Measurements from ENCODE around the gene MERTK.
A peak's percentile ranks its signal among the peaks of the same experiment; 100 is the strongest.
"Not testable (repeated sequence)": the region's sequence is repeated elsewhere in the genome, so short reads cannot be mapped to it uniquely, and the experiment has no call there.

The MERTK gene

GRCh38 chr2:111910609-111911277, 12.3 kb downstream of the MERTK start:
- DNase-seq, result no peak

- not testable (repeated sequence) for DNase-seq
Measured at GRCh38 chr2:111911295-111911977, 13.0 kb downstream of the MERTK start.

- DNase-seq, result no peak
Measured at GRCh38 chr2:111912547-111912946, 14.1 kb downstream of the MERTK start.

- no peak for DNase-seq
Measured at GRCh38 chr2:111917106-111917505, 18.7 kb downstream of the MERTK start.

- DNase-seq, result no peak
Measured at GRCh38 chr2:111918383-111918806, 20.0 kb downstream of the MERTK start.

GRCh38 chr2:111919365-111919764, 21.0 kb downstream of the MERTK start:
- no peak for DNase-seq

GRCh38 chr2:111919794-111920608, 21.6 kb downstream of the MERTK start:
- no peak for DNase-seq

GRCh38 chr2:111923276-111923804, 24.9 kb downstream of the MERTK start:
- DNase-seq, result no peak

- DNase-seq, result no peak
Measured at GRCh38 chr2:111924617-111925107, 26.3 kb downstream of the MERTK start.

- DNase-seq, result no peak
Measured at GRCh38 chr2:111927723-111928122, 29.3 kb downstream of the MERTK start.

- DNase-seq, result no peak
Measured at GRCh38 chr2:111930409-111930808, 32.0 kb downstream of the MERTK start.

GRCh38 chr2:111930875-111931274, 32.5 kb downstream of the MERTK start:
- peak in 1 of 2 donors; percentile 10 for DNase-seq

- DNase-seq, result no peak
Measured at GRCh38 chr2:111932841-111933291, 34.5 kb downstream of the MERTK start.

- DNase-seq, result not testable (repeated sequence)
Measured at GRCh38 chr2:111933900-111934299, 35.5 kb downstream of the MERTK start.

GRCh38 chr2:111936881-111937280, 38.5 kb downstream of the MERTK start:
- no peak for DNase-seq

- DNase-seq, result no peak
Measured at GRCh38 chr2:111938392-111938791, 40.0 kb downstream of the MERTK start.

- no peak for DNase-seq
Measured at GRCh38 chr2:111940333-111941196, 42.2 kb downstream of the MERTK start.

- no peak for DNase-seq
Measured at GRCh38 chr2:111941531-111941930, 43.1 kb downstream of the MERTK start.

- DNase-seq, result no peak
Measured at GRCh38 chr2:111944531-111945210, 46.3 kb downstream of the MERTK start.

GRCh38 chr2:111945444-111946293, 47.3 kb downstream of the MERTK start:
- DNase-seq, result no peak
